Endothelial cell of umbilical vein (primary cell): ENCODE data around the gene SULT4A1. TPM values are rescaled to one million over a fixed set of nuclear protein-coding genes. Genes with fewer than 3 reads are reported as not detected.

Experiments used
- BruUV-seq: library from RNA; stranded (reverse); fragments of 400-500 nt; replicated peaks from 2 replicates; lab custom pipeline; 2021; lab: Mats Ljungman, UMichigan
- CTCF ChIA-PET: fragments of 300-600, 350-600 bp; sonication (Branson Sonifier 250); formaldehyde crosslinking; loops from one replicate; lab custom pipeline; 2021; ENCODE audit warnings: antibody characterized with exemption, inconsistent platforms; lab: Charles Lee
- POLR2A ChIA-PET: fragments of 300-600, 350-600 bp; sonication (Branson Sonifier 250); formaldehyde crosslinking; loops from one replicate; lab custom pipeline; 2021; ENCODE audit warnings: antibody characterized with exemption, inconsistent platforms; lab: Charles Lee
- DNase-seq: peaks from one replicate; pipeline ENCODE4 v3.0.0-alpha.2; 2011; ENCODE audit warnings: low read depth, low spot score
- FAIRE-seq: peaks from 2 replicates; lab custom pipeline; 2011; peaks lifted over from hg19 to GRCh38; lab: Jason Lieb, UNC
- H2AFZ ChIP-seq: 2 replicates; pipeline ENCODE4 v1.6.0; 2012; ENCODE audit warnings: low read depth, low read length, control low read depth, inconsistent platforms
- H3K27ac ChIP-seq: 2 replicates; pipeline ENCODE4 v1.5.1; 2011; ENCODE audit warnings: low read depth, mild to moderate bottlenecking, control low read depth, low read length, moderate library complexity; ENCODE audit not compliant: insufficient read depth
- H3K27me3 ChIP-seq, 2 experiments: 2 replicates each; pipeline versions ENCODE4 v1.6.0 to v1.6.1; 2011; ENCODE audit warnings: low read length in 2 of 2, mixed read lengths in 1 of 2; ENCODE audit not compliant: control insufficient read depth in 2 of 2, insufficient read depth in 2 of 2
- H3K36me3 ChIP-seq, 2 experiments: 2 replicates in 1 of 2; 3 replicates in 1 of 2; pipeline ENCODE4 v1.5.1; 2011; ENCODE audit warnings: low read length in 2 of 2, mild to moderate bottlenecking in 1 of 2, moderate library complexity in 1 of 2; ENCODE audit not compliant: control insufficient read depth in 2 of 2, insufficient read depth in 2 of 2; ENCODE audit errors: extremely low read depth in 1 of 2
- H3K4me1 ChIP-seq: 3 replicates; pipeline ENCODE4 v1.5.1; 2011; ENCODE audit warnings: mild to moderate bottlenecking, low read length; ENCODE audit not compliant: control insufficient read depth, insufficient read depth; ENCODE audit errors: extremely low read depth
- H3K4me2 ChIP-seq: 2 replicates; pipeline ENCODE4 v1.6.1; 2011; ENCODE audit warnings: low read length, control low read depth, mixed read lengths; ENCODE audit not compliant: insufficient read depth
- H3K4me3 ChIP-seq, 3 experiments: fragments of 200-600 bp in 1 of 3; sonication (generic), shearing (Covaris generic) in 1 of 3; replicated peaks in 1 of 3; 2 replicates each; pipeline ENCODE4 v1.5.1; 2011 to 2016; ENCODE audit warnings: control low read depth in 3 of 3, low read length in 3 of 3, mild to moderate bottlenecking in 2 of 3, inconsistent platforms in 1 of 3, low read depth in 1 of 3, moderate library complexity in 1 of 3; ENCODE audit not compliant: insufficient read depth in 1 of 3
- H3K79me2 ChIP-seq: 2 replicates; pipeline ENCODE4 v1.6.0; 2012; ENCODE audit warnings: low read length, inconsistent platforms; ENCODE audit not compliant: control insufficient read depth, insufficient read depth
- H3K9ac ChIP-seq: replicated peaks from 2 replicates; pipeline ENCODE3; 2011; ENCODE audit warnings: low read length, control low read depth; ENCODE audit not compliant: insufficient read depth; ENCODE audit errors: extremely low read depth
- H3K9me1 ChIP-seq: replicated peaks from 3 replicates; pipeline ENCODE4 v1.6.0; 2011; ENCODE audit warnings: mild to moderate bottlenecking, low read length; ENCODE audit not compliant: control insufficient read depth, insufficient read depth; ENCODE audit errors: extremely low read depth
- H3K9me3 ChIP-seq: replicated peaks from 2 replicates; pipeline ENCODE4 v1.5.1; 2012; ENCODE audit warnings: low read length, inconsistent platforms; ENCODE audit not compliant: control insufficient read depth, insufficient read depth
- H4K20me1 ChIP-seq: replicated peaks from 2 replicates; pipeline ENCODE3; 2011; ENCODE audit warnings: mild to moderate bottlenecking, low read length; ENCODE audit not compliant: control insufficient read depth, insufficient read depth; ENCODE audit errors: extremely low read depth
- EZH2 ChIP-seq: IDR thresholded peaks from 2 replicates; pipeline ENCODE4 v1.6.1; 2012; ENCODE audit warnings: borderline replicate concordance, low read depth, mild to moderate bottlenecking, moderate library complexity, low read length, inconsistent platforms; ENCODE audit not compliant: severe bottlenecking
- FOS ChIP-seq: IDR thresholded peaks from 2 replicates; pipeline ENCODE4 v1.6.1; 2011; ENCODE audit warnings: mild to moderate bottlenecking, low read length, moderate library complexity, borderline replicate concordance; ENCODE audit not compliant: insufficient read depth
- GATA2 ChIP-seq: IDR thresholded peaks from 2 replicates; pipeline ENCODE4 v1.7.0; 2011; ENCODE audit warnings: low read depth, mild to moderate bottlenecking, moderate library complexity, mixed read lengths, low read length; ENCODE audit not compliant: insufficient read length, insufficient read depth
- JUN ChIP-seq: IDR thresholded peaks from 2 replicates; pipeline ENCODE4 v1.6.1; 2011; ENCODE audit warnings: borderline replicate concordance, low read depth; ENCODE audit not compliant: insufficient read length, insufficient read depth
- MYC ChIP-seq: IDR thresholded peaks from one replicate; pipeline ENCODE4 v1.6.1; 2011; ENCODE audit warnings: mild to moderate bottlenecking, low read depth, low read length
- POLR2A ChIP-seq: IDR thresholded peaks from 2 replicates; pipeline ENCODE4 v1.6.1; 2012; ENCODE audit warnings: low read depth, mild to moderate bottlenecking, control low read depth, low read length
- POLR2AphosphoS5 ChIP-seq: IDR thresholded peaks from 2 replicates; pipeline ENCODE4 v1.6.1; 2012; ENCODE audit warnings: low read depth, mild to moderate bottlenecking, control low read depth, low read length, moderate library complexity; ENCODE audit not compliant: insufficient read depth
- dilution Hi-C: fragments of 300-500 bp; cut with MboI; formaldehyde crosslinking; loops from one replicate; pipeline ENCODE4 v1.15.0; 2019; ENCODE audit warnings: low sequenced_read_pairs; ENCODE audit not compliant: extremely low pct_ligation_motif_present
- intact Hi-C: fragments of 100-400 bp; cut with micrococcal nuclease; formaldehyde crosslinking; loops from one replicate; pipeline ENCODE4 v1.10.0; 2022
- polyA plus RNA-seq, 4 experiments: library from polyadenylated mRNA; depleted of rRNA in 3 of 4; stranded (reverse) in 3 of 4; unstranded in 1 of 4; fragments of >200 nt; gene quantifications; 2 replicates each; pipeline versions ENCODE4 v1.2.1 to v1.2.3, GENCODE V29; 2011 to 2012; ENCODE audit warnings: missing spikeins in 1 of 4
- total RNA-seq: library from RNA; stranded (reverse); gene quantifications from 2 replicates; pipeline ENCODE4 v1.2.3, GENCODE V29; 2021
- TF ChIP-seq, protein P1 (sequence below): IDR thresholded peaks from 2 replicates; pipeline ENCODE4 v1.6.1; 2011; ENCODE audit not compliant: insufficient read depth, insufficient read length
- TF ChIP-seq, protein P2 (sequence below), 2 donors: IDR thresholded peaks; 1 replicate in 1 of 2; 2 replicates in 1 of 2; pipeline ENCODE4 v1.5.1; 2011; ENCODE audit warnings: low read length in 2 of 2, mild to moderate bottlenecking in 2 of 2, moderate library complexity in 2 of 2, control low read depth in 1 of 2, inconsistent platforms in 1 of 2, low read depth in 1 of 2; ENCODE audit not compliant: insufficient read depth in 1 of 2; ENCODE audit errors: extremely low read depth in 1 of 2

SULT4A1 gene
- total and polyA plus RNA-seq, 2 donors (not counting 3 experiments of a cell fraction or from before 2014, with no cell fraction given) = 0.48 TPM; not detected in 1

DNA sequence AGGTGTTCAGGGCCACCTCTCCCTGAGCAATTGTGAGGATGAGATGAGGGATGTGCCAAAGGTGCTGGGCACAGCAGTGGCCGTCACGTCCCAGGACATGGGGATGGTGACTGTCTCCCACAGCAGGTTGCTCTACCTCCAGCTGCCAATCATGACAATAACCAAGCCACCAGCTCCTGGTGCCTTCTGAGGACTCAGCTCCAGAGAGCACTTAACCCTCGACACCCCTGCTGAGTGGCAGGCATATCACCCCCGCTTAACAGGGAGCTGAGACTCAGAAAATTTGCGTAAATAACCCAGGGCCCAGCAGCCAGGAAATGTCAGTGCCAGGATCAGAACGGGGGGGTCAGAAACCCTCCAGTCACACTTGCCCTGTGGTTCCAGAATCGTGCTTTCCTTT, 37.9 kb upstream of the SULT4A1 start:
- BruUV-seq = no TSS peak
- no peak for FAIRE-seq

More for the DNA sequence above, 37.9 kb upstream of the SULT4A1 start:
- H2AFZ ChIP-seq = no peak overlapping the region
- H3K4me2 ChIP-seq = no peak overlapping the region
- no peaks in the 10 kb centered on the region for H3K79me2 ChIP-seq
- intact Hi-C loops (no loop called here), dilution Hi-C loops (no loop called here)
- no peaks in the 10 kb centered on the region for H4K20me1 ChIP-seq
- CTCF ChIA-PET = interaction anchor here (0.9 to 5.1 kb wide), 4 partner anchors 15 to 88 kb away, joined by 3 to 36 read pairs (median 8); partner anchors contain the start of gene EFCAB6
- no peaks in the 10 kb centered on the region for H3K9me3 ChIP-seq
- no peak overlapping the region for H3K27ac ChIP-seq
- POLR2A ChIA-PET = interaction anchor here (0.7 kb wide), 1 partner anchor 699 kb away, joined by 5 read pairs; no protein-coding TSS in a partner anchor
- no peaks in the 10 kb centered on the region for H3K4me1 ChIP-seq
- H3K9ac ChIP-seq = no peak overlapping the region
- H3K27me3 ChIP-seq = no peaks in the 10 kb centered on the region
- H3K4me3 ChIP-seq = no peak overlapping the region
- TF ChIP-seq FOS (no peak), GATA2 (no peak), POLR2AphosphoS5 (no peak), JUN (no peak), EZH2 (no peak), POLR2A (no peak), MYC (no peak)
- TF ChIP-seq, protein P1, sequence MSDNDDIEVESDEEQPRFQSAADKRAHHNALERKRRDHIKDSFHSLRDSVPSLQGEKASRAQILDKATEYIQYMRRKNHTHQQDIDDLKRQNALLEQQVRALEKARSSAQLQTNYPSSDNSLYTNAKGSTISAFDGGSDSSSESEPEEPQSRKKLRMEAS = no peak
- TF ChIP-seq, protein P2, sequence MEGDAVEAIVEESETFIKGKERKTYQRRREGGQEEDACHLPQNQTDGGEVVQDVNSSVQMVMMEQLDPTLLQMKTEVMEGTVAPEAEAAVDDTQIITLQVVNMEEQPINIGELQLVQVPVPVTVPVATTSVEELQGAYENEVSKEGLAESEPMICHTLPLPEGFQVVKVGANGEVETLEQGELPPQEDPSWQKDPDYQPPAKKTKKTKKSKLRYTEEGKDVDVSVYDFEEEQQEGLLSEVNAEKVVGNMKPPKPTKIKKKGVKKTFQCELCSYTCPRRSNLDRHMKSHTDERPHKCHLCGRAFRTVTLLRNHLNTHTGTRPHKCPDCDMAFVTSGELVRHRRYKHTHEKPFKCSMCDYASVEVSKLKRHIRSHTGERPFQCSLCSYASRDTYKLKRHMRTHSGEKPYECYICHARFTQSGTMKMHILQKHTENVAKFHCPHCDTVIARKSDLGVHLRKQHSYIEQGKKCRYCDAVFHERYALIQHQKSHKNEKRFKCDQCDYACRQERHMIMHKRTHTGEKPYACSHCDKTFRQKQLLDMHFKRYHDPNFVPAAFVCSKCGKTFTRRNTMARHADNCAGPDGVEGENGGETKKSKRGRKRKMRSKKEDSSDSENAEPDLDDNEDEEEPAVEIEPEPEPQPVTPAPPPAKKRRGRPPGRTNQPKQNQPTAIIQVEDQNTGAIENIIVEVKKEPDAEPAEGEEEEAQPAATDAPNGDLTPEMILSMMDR (IDR thresholded peaks at IDR 0.05; ENCODE audit: extremely low read depth in 1 of 2, insufficient read depth in 1 of 2, low read depth in 1 of 2, low read length in 2 of 2) = no peak
- no peaks in the 10 kb centered on the region for H3K36me3 ChIP-seq
- no peak for DNase-seq
- H3K9me1 ChIP-seq = no peaks in the 10 kb centered on the region
